B cell (primary cell): ENCODE results near the gene VAV2. TPM values are rescaled to one million over a fixed set of nuclear protein-coding genes. Genes with fewer than 3 reads are reported as not detected.

Source experiments
- ATAC-seq: fragments of 200-7000 bp; cut with Tn5 transposase; one replicate; pipeline ENCODE4 v1.10.0; 2021; ENCODE audit warnings: low read depth, mild to moderate bottlenecking, moderate number of reproducible peaks, moderate library complexity
- CTCF ChIA-PET: fragments of 350-600 bp; sonication (Branson Sonifier 250); formaldehyde crosslinking; loops from one replicate; lab custom pipeline; 2021; ENCODE audit warnings: antibody characterized with exemption, inconsistent platforms; lab: Charles Lee
- POLR2A ChIA-PET: fragments of 350-600 bp; sonication (Branson Sonifier 250); formaldehyde crosslinking; loops from one replicate; lab custom pipeline; 2021; ENCODE audit warnings: antibody characterized with exemption; lab: Charles Lee
- DNase-seq: peaks from one replicate; pipeline ENCODE4 v3.0.0; 2013
- H2AFZ ChIP-seq: 2 replicates; pipeline ENCODE4 v1.6.1; 2012; ENCODE audit warnings: mild to moderate bottlenecking, low read depth, low read length; ENCODE audit not compliant: insufficient read depth, poor library complexity, severe bottlenecking
- H3K27ac ChIP-seq, 2 donors: 1 replicate in 1 of 2; 2 replicates in 1 of 2; pipeline ENCODE4 v1.5.1; 2012 to 2013; ENCODE audit warnings: low read length in 2 of 2, mild to moderate bottlenecking in 2 of 2, moderate library complexity in 1 of 2
- H3K27me3 ChIP-seq, 4 experiments: fragments of 200-600 bp in 1 of 4; sonication (generic) in 1 of 4; replicated peaks in 1 of 4; 1 replicate in 2 of 4; 2 replicates in 2 of 4; pipeline versions ENCODE4 v1.6.1 to v1.7.0; 2013 to 2016; ENCODE audit warnings: low read length in 3 of 4, mild to moderate bottlenecking in 2 of 4, mixed read lengths in 1 of 4, moderate library complexity in 1 of 4; ENCODE audit not compliant: insufficient read depth in 4 of 4, control insufficient read depth in 3 of 4; ENCODE audit errors: control extremely low read depth in 1 of 4
- H3K36me3 ChIP-seq, 2 experiments: replicated peaks in 1 of 2; 1 replicate in 1 of 2; 2 replicates in 1 of 2; pipeline versions ENCODE4 v1.6.1 to v1.7.1; 2013; ENCODE audit warnings: low read length in 1 of 2; ENCODE audit not compliant: insufficient read depth in 2 of 2, control insufficient read depth in 1 of 2; ENCODE audit errors: control extremely low read depth in 1 of 2, extremely low read depth in 1 of 2
- H3K4me1 ChIP-seq, 2 donors: fragments of 200-600 bp in 1 of 2; sonication (generic) in 1 of 2; 1 replicate in 1 of 2; 2 replicates in 1 of 2; pipeline versions ENCODE4 v1.5.1 to v1.6.1; 2013 to 2017; ENCODE audit warnings: low read length in 2 of 2; ENCODE audit not compliant: control insufficient read depth in 2 of 2, insufficient read depth in 2 of 2
- H3K4me2 ChIP-seq: replicated peaks from 2 replicates; pipeline ENCODE3; 2012; ENCODE audit warnings: mild to moderate bottlenecking, low read depth, low read length; ENCODE audit not compliant: poor library complexity, severe bottlenecking
- H3K4me3 ChIP-seq, 5 experiments: fragments of 200-600 bp in 1 of 5; sonication (generic) in 1 of 5; 1 replicate in 3 of 5; 2 replicates in 2 of 5; pipeline versions ENCODE4 v1.5.1 to v1.7.0; 2011 to 2016; ENCODE audit warnings: low read length in 4 of 5, mild to moderate bottlenecking in 4 of 5, low read depth in 2 of 5, control low read depth in 1 of 5, moderate library complexity in 1 of 5; ENCODE audit not compliant: insufficient read depth in 1 of 5; ENCODE audit errors: control extremely low read depth in 1 of 5, extremely low read depth in 1 of 5
- H3K79me2 ChIP-seq: fragments of 200-600 bp; sonication (generic); one replicate; pipeline ENCODE4 v1.6.0; 2016; ENCODE audit warnings: low read length; ENCODE audit not compliant: control insufficient read depth, insufficient read depth
- H3K9ac ChIP-seq: fragments of 200-600 bp; sonication (generic); 2 replicates; pipeline ENCODE4 v1.6.1; 2017; ENCODE audit warnings: mild to moderate bottlenecking, low read length, moderate library complexity
- H3K9me3 ChIP-seq, 3 donors: one replicate each; pipeline versions ENCODE4 v1.6.1 to v1.7.1; 2013; ENCODE audit warnings: low read length in 2 of 3; ENCODE audit not compliant: control insufficient read depth in 2 of 3, insufficient read depth in 1 of 3; ENCODE audit errors: control extremely low read depth in 1 of 3
- H4K20me1 ChIP-seq: 2 replicates; pipeline ENCODE4 v1.6.0; 2012; ENCODE audit warnings: mild to moderate bottlenecking, low read length; ENCODE audit not compliant: insufficient read depth, control insufficient read depth, poor library complexity, severe bottlenecking
- H3K27ac Mint-ChIP-seq: one replicate; pipeline ENCODE4 v1.8.0; 2021; ENCODE audit warnings: mixed read lengths
- H3K27me3 Mint-ChIP-seq: one replicate; pipeline ENCODE4 v1.8.0; 2021; ENCODE audit warnings: mixed read lengths
- H3K4me1 Mint-ChIP-seq: one replicate; pipeline ENCODE4 v1.8.0; 2021; ENCODE audit warnings: mixed read lengths
- H3K4me3 Mint-ChIP-seq: one replicate; pipeline ENCODE4 v1.8.0; 2021; ENCODE audit warnings: mixed read lengths
- H3K9me3 Mint-ChIP-seq: one replicate; pipeline ENCODE4 v1.8.0; 2022; ENCODE audit warnings: mixed read lengths; ENCODE audit not compliant: insufficient read depth
- CTCF ChIP-seq: fragments of 200-600 bp; IDR thresholded peaks from one replicate; pipeline ENCODE4 v1.8.0; 2022; ENCODE audit warnings: antibody characterized with exemption, mild to moderate bottlenecking
- EZH2 ChIP-seq: IDR thresholded peaks from 2 replicates; pipeline ENCODE4 v1.6.1; 2012; ENCODE audit warnings: borderline replicate concordance, low read depth, mild to moderate bottlenecking, moderate library complexity, low read length; ENCODE audit not compliant: insufficient read depth, poor library complexity, severe bottlenecking
- WGBS: methylation state at CpG from one replicate; pipeline ENCODE4 v1.1.5; 2013; ENCODE audit warnings: missing lambda C conversion rate; ENCODE audit not compliant: insufficient coverage; 5-methylcytosine and 5-hydroxymethylcytosine counted together
- intact Hi-C: fragments of 100-400 bp; cut with micrococcal nuclease; formaldehyde crosslinking; loops from one replicate; pipeline ENCODE4 v1.10.0; 2022
- polyA plus RNA-seq: library from polyadenylated mRNA; depleted of rRNA; stranded (reverse); fragments of >200 nt; gene quantifications from 2 replicates; pipeline ENCODE4 v1.2.3, GENCODE V29; 2012
- total RNA-seq, 2 donors: library from RNA; stranded (reverse); fragments of 120-200 nt in 1 of 2; gene quantifications; 1 replicate in 1 of 2; 2 replicates in 1 of 2; pipeline versions ENCODE4 v1.2.3 to v1.2.4, GENCODE V29; 2013 to 2022

Gene VAV2
- total and polyA plus RNA-seq, 2 donors (not counting 1 experiment from before 2014, with no cell fraction given): 34.4 to 128 TPM

DNA sequence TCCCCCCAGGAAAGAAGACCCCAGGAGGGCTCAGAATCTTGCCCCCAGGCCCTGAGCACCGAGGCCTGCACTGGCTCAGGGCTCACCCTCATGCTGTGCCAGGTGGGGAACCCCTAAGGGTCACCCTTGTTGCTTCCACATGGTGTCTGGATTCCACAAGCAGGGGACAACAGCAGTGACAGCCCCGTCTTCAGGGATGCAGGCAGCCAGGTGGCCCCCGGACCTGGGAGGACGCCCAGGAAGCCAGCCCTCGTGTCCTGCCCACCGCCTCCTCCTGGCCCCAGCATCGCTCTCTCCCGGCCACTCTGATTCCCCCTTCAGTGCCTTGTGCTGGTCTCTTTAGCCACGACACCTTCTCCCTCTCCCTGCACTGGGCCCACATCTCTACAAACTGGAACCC is 194.0 kb downstream of the VAV2 start:
- Histone ChIP-seq H4K20me1 (peaks cover 66% of the 10 kb centered on the region), H3K36me3 (peaks cover 0 to 55% of the 10 kb centered on the region in 2 experiments), H3K27me3 (no peaks in the 10 kb centered on the region), H3K79me2 (peaks cover 18% of the 10 kb centered on the region), H3K9ac (no peak overlapping the region), H3K4me1 (peaks cover 21 to 26% of the 10 kb centered on the region in 2 donors), H3K4me2 (no peak overlapping the region), H3K9me3 (peaks cover 0 to 4% (median 0%) of the 10 kb centered on the region in 3 donors), H2AFZ (no peak overlapping the region), H3K27ac (no peak overlapping the region), H3K4me3 (no peak overlapping the region)
- intact Hi-C loops: no loop called here
- DNase-seq (no peak), ATAC-seq (no peak)
- Mint-ChIP-seq H3K4me1 (peaks cover 29% of the 10 kb centered on the region), H3K9me3 (no peaks in the 10 kb centered on the region), H3K27ac (no peak overlapping the region), H3K27me3 (no peaks in the 10 kb centered on the region), H3K4me3 (no peak overlapping the region)
- ChIA-PET POLR2A (no interaction called here), CTCF (interaction anchor here (0.9 to 1.8 kb wide), 2 partner anchors 193 to 197 kb away, joined by 3 to 9 read pairs; no protein-coding TSS in a partner anchor)
- 97% methylated on average over 9 of the region's 9 CpGs for WGBS
- TF ChIP-seq CTCF (no peak), EZH2 (no peak)

DNA sequence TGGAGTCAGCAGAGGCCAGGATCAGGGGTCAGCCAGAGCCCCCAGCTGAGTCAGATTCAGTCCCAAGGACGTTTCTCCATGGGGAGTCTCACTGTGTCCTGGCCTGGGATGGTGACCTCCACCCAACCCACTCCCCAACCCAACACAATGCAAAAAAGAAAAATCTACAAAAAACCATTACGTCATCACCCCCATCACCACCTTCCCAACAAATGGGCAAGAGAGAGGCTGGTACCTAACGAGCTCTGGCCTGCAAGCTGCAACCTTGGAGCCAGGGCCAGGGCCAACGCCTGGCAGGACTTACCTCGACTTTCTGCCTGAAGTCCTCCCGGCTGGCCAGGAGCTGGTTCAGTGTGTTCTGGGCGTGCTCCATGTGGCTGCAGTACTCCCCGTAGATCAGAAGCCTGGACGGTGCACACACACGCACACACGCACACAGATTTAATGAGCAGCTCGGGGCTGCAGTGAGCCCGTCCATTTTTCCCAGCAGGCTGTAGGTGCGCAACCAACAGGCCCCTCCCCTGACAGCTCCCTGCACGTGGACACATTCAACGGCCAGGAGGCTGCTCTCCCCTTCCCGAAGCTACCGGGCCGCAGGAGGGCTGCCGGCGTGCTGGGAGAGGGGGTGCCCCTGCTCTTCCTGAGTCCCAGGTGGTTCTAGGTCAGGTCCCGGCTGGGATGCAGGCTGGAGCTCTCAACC is 194.6 kb downstream of the VAV2 start:
- POLR2A ChIA-PET: no interaction called here
- H3K9me3 Mint-ChIP-seq: no peaks in the 10 kb centered on the region
- WGBS: 95% methylated on average over 21 of the region's 22 CpGs

More for the DNA sequence above, 194.6 kb downstream of the VAV2 start:
- Histone ChIP-seq H2AFZ (no peak overlapping the region), H3K9ac (no peak overlapping the region), H3K79me2 (peaks cover 15% of the 10 kb centered on the region), H3K27ac (no peak overlapping the region), H3K27me3 (no peaks in the 10 kb centered on the region), H3K4me2 (no peak overlapping the region), H4K20me1 (peaks cover 60% of the 10 kb centered on the region), H3K9me3 (peaks cover 0 to 4% (median 0%) of the 10 kb centered on the region in 3 donors), H3K4me3 (no peak overlapping the region), H3K36me3 (peaks cover 0 to 50% of the 10 kb centered on the region in 2 experiments), H3K4me1 (peaks cover 27 to 32% of the 10 kb centered on the region in 2 donors)
- Mint-ChIP-seq H3K4me3 (no peak overlapping the region), H3K27me3 (no peaks in the 10 kb centered on the region), H3K27ac (no peak overlapping the region), H3K4me1 (peaks cover 35% of the 10 kb centered on the region)
- ATAC-seq (no peak), DNase-seq (no peak)
- TF ChIP-seq CTCF: no peak
- TF ChIP-seq EZH2: no peak
- CTCF ChIA-PET: interaction anchor here (0.9 to 8.5 kb wide), 3 partner anchors 15 to 197 kb away, joined by 3 to 95 read pairs (median 9); no protein-coding TSS in a partner anchor
- intact Hi-C loops: no loop called here
